Lower leg skin (tissue), 3 donors: ENCODE results near the gene PPP2R5C.

Experiments
- CTCF ChIP-seq, 3 donors: fragments of 450-650 bp; IDR thresholded peaks; one replicate each; pipeline ENCODE4 v1.5.1; 2016; ENCODE audit warnings: antibody characterized with exemption in 3 of 3, mild to moderate bottlenecking in 3 of 3, moderate library complexity in 2 of 3
- POLR2A ChIP-seq, 2 donors: fragments of 450-650 bp; IDR thresholded peaks; one replicate each; pipeline ENCODE4 v1.6.1; 2016 to 2017; ENCODE audit warnings: antibody characterized with exemption in 2 of 2, mild to moderate bottlenecking in 1 of 2, moderate library complexity in 1 of 2

- TF ChIP-seq CTCF (IDR thresholded peaks at IDR 0.05) (no peak), POLR2A (IDR thresholded peaks at IDR 0.05) (no peak)
Observed at GRCh38 chr14:101781240-101782061, 19.9 kb downstream of the PPP2R5C start.
